Neutrophil (primary cell): ENCODE measurements around the gene ERCC6.

Experiments used
- H3K27ac ChIP-seq: fragments of 200-600 bp; sonication (generic); 2 replicates; pipeline ENCODE4 v1.5.1; 2016; ENCODE audit warnings: mild to moderate bottlenecking, moderate library complexity
- H3K27me3 ChIP-seq: fragments of 200-600 bp; sonication (generic); 2 replicates; pipeline ENCODE4 v1.6.0; 2016; ENCODE audit warnings: mild to moderate bottlenecking
- H3K36me3 ChIP-seq: fragments of 200-600 bp; sonication (generic); 2 replicates; pipeline ENCODE4 v1.5.1; 2017
- H3K4me1 ChIP-seq, 2 experiments: fragments of 200-600 bp in 1 of 2; sonication (generic) in 1 of 2; 1 replicate in 1 of 2; 2 replicates in 1 of 2; pipeline versions ENCODE4 v1.5.1 to v1.6.1; 2013 to 2016; ENCODE audit warnings: low read depth in 1 of 2, low read length in 1 of 2, mild to moderate bottlenecking in 1 of 2, moderate library complexity in 1 of 2; ENCODE audit not compliant: control insufficient read depth in 1 of 2, insufficient read depth in 1 of 2
- H3K4me3 ChIP-seq, 2 experiments: fragments of 200-600 bp in 1 of 2; sonication (generic) in 1 of 2; 1 replicate in 1 of 2; 2 replicates in 1 of 2; pipeline ENCODE4 v1.5.1; 2013 to 2016; ENCODE audit warnings: low read depth in 1 of 2, low read length in 1 of 2, mild to moderate bottlenecking in 1 of 2, moderate library complexity in 1 of 2
- H3K9me3 ChIP-seq: fragments of 200-600 bp; sonication (generic); 2 replicates; pipeline ENCODE4 v1.5.1; 2016
- CTCF ChIP-seq: fragments of 200-600 bp; sonication (generic); IDR thresholded peaks from 2 replicates; pipeline ENCODE4 v1.5.1; 2016; ENCODE audit warnings: antibody characterized with exemption

ERCC6 gene

GRCh38 chr10:49497358-49497757, 41.6 kb downstream of the ERCC6 start:
- H3K36me3 ChIP-seq = peaks cover 8% of the 10 kb centered on the region
- no peak overlapping the region for H3K4me3 ChIP-seq
- no peak for TF ChIP-seq CTCF
- H3K4me1 ChIP-seq = no peaks in the 10 kb centered on the region
- H3K27me3 ChIP-seq = no peaks in the 10 kb centered on the region
- H3K9me3 ChIP-seq = no peaks in the 10 kb centered on the region
- H3K27ac ChIP-seq = no peak overlapping the region

GRCh38 chr10:49488056-49488717, 50.7 kb downstream of the ERCC6 start:
- H3K36me3 ChIP-seq = peaks cover 2% of the 10 kb centered on the region
- no peaks in the 10 kb centered on the region for H3K4me1 ChIP-seq
- no peaks in the 10 kb centered on the region for H3K27me3 ChIP-seq
- no peak overlapping the region for H3K4me3 ChIP-seq
- TF ChIP-seq CTCF = no peak
- no peaks in the 10 kb centered on the region for H3K9me3 ChIP-seq
- H3K27ac ChIP-seq = no peak overlapping the region

- TF ChIP-seq CTCF = no peak
- Histone ChIP-seq H3K27me3 (no peaks in the 10 kb centered on the region), H3K4me3 (no peak overlapping the region), H3K27ac (no peak overlapping the region), H3K9me3 (no peaks in the 10 kb centered on the region), H3K36me3 (peaks cover 16% of the 10 kb centered on the region), H3K4me1 (no peaks in the 10 kb centered on the region)
Observed at GRCh38 chr10:49486738-49487137, 52.2 kb downstream of the ERCC6 start.

GRCh38 chr10:49486009-49486408, 52.9 kb downstream of the ERCC6 start:
- H3K4me1 ChIP-seq = no peaks in the 10 kb centered on the region
- H3K4me3 ChIP-seq = no peak overlapping the region

GRCh38 chr10:49484486-49485235, 54.3 kb downstream of the ERCC6 start:
- H3K27me3 ChIP-seq = no peaks in the 10 kb centered on the region
- H3K36me3 ChIP-seq = peaks cover 34% of the 10 kb centered on the region
- H3K4me3 ChIP-seq = no peak overlapping the region
- TF ChIP-seq CTCF = no peak
- H3K4me1 ChIP-seq = no peaks in the 10 kb centered on the region
- H3K27ac ChIP-seq = no peak overlapping the region
- H3K9me3 ChIP-seq = no peaks in the 10 kb centered on the region

More at GRCh38 chr10:49486009-49486408, 52.9 kb downstream of the ERCC6 start:
- Histone ChIP-seq H3K27ac (no peak overlapping the region), H3K9me3 (no peaks in the 10 kb centered on the region), H3K27me3 (no peaks in the 10 kb centered on the region), H3K36me3 (peaks cover 21% of the 10 kb centered on the region)
- TF ChIP-seq CTCF = no peak
